GM18505 (cell line): ENCODE data around the gene IFIT5.
A peak's percentile ranks its signal among the peaks of the same experiment; 100 is the strongest.

ENCODE experiments used
- ATAC-seq: cut with Tn5 transposase; IDR thresholded peaks from one replicate; pipeline ENCODE4 v1.9.1; 2021; ENCODE audit not compliant: unreplicated experiment
- POLR2A ChIP-seq: IDR thresholded peaks from 4 replicates; pipeline ENCODE4 v1.6.1; 2011; ENCODE audit warnings: borderline replicate concordance; ENCODE audit not compliant: insufficient read depth, insufficient read length; ENCODE audit errors: extremely low read depth

Gene IFIT5

GRCh38 chr10:89414146-89414878 is at the start of gene IFIT5:
IFIT5 (plus strand) TSS chr10:89414568; CDS start chr10:89414799, 231 bp downstream.
- TF ChIP-seq POLR2A: peak; percentile 55
- peak; percentile 74 for ATAC-seq

GRCh38 chr10:89367529-89367928 is 46.8 kb upstream of the IFIT5 start:
- TF ChIP-seq POLR2A: no peak
- ATAC-seq: peak; percentile 64

GRCh38 chr10:89368129-89368528 is 46.2 kb upstream of the IFIT5 start:
- TF ChIP-seq POLR2A: no peak
- no peak for ATAC-seq

GRCh38 chr10:89369156-89370105 is 44.9 kb upstream of the IFIT5 start:
- TF ChIP-seq POLR2A: no peak
- no peak for ATAC-seq

GRCh38 chr10:89371079-89371478 is 43.3 kb upstream of the IFIT5 start:
- no peak for TF ChIP-seq POLR2A
- ATAC-seq: no peak

- TF ChIP-seq POLR2A: no peak
Observed at GRCh38 chr10:89371987-89372386, 42.4 kb upstream of the IFIT5 start.

GRCh38 chr10:89373916-89374711 is 40.3 kb upstream of the IFIT5 start:
- no peak for ATAC-seq
- TF ChIP-seq POLR2A: no peak

More at GRCh38 chr10:89371987-89372386, 42.4 kb upstream of the IFIT5 start:
- no peak for ATAC-seq

GRCh38 chr10:89374713-89375141 is 39.6 kb upstream of the IFIT5 start:
- no peak for ATAC-seq

GRCh38 chr10:89377705-89378637 is 36.4 kb upstream of the IFIT5 start, which contains the start of gene IFIT1B:
IFIT1B (plus strand) TSS chr10:89378056; CDS start chr10:89378136, 80 bp downstream.
- no peak for TF ChIP-seq POLR2A
- no peak for ATAC-seq

More at GRCh38 chr10:89374713-89375141, 39.6 kb upstream of the IFIT5 start:
- no peak for TF ChIP-seq POLR2A

GRCh38 chr10:89379103-89379502 is 35.3 kb upstream of the IFIT5 start:
- TF ChIP-seq POLR2A: no peak
- no peak for ATAC-seq

- TF ChIP-seq POLR2A: no peak
- ATAC-seq: no peak
Observed at GRCh38 chr10:89382757-89383156, 31.6 kb upstream of the IFIT5 start.

GRCh38 chr10:89384474-89385340 is 29.7 kb upstream of the IFIT5 start:
- TF ChIP-seq POLR2A: no peak
- no peak for ATAC-seq

GRCh38 chr10:89388806-89389205 is 25.6 kb upstream of the IFIT5 start:
- TF ChIP-seq POLR2A: no peak
- ATAC-seq: no peak
